Heart left ventricle (tissue), 13 donors: Measurements from ENCODE around the gene C12orf56.

Source experiments
- CTCF ChIP-seq, 12 donors: fragments of 200-600 bp; sonication (generic) in 4 of 12; IDR thresholded peaks; one replicate each; pipeline versions ENCODE4 v1.5.0 to v1.8.0; 2018 to 2022; ENCODE audit warnings: antibody characterized with exemption in 12 of 12, mild to moderate bottlenecking in 5 of 12
- POLR2A ChIP-seq, 2 donors: fragments of 450-650 bp; IDR thresholded peaks; one replicate each; pipeline ENCODE4 v1.6.1; 2017; ENCODE audit warnings: antibody characterized with exemption in 2 of 2, mild to moderate bottlenecking in 2 of 2, moderate library complexity in 2 of 2
- donor health status: ischemic (EF 13 %, LVEDD 7.1; RV severe dilation, severe dysfunction).
- donor health status: DM: no; HTN: yes; CAD: no.
- donor health status: DM: no; HTN: no; CAD: no.
- donor health status: ischemic (EF 25% LVEDD 6.9; RV normal size, moderate dysfunction).
- donor health status: ischemic (EF 25% LVEDD 5.7; RV mildly dilated, moderate dysfunction).
- donor health status: ischemic (EF 35%, LVEDD 5.7; RV mildly dilated, moderate dysfunction).
- donor health status: nonischemic (EF 11% LVEDD 7.7; RV severe dilation, severe dysfunction).
- donor health status: DM: yes; HTN: yes; CAD: no.
- donor health status: PGD.
- donor health status: ischemic (EF 29% LVEDD 5.4; RV normal size, mild dysfunction).
- donor health status: nonischemic (EF 23%, LVEDD 6.1; RV moderate dilation, normal function).

- no peak for TF ChIP-seq CTCF (IDR thresholded peaks at IDR 0.05)
- no peak for TF ChIP-seq POLR2A (IDR thresholded peaks at IDR 0.05)
These were observed 42.9 kb downstream of the C12orf56 start for GRCh38 chr12:64347630-64348029.
